Ishikawa (cell line): ENCODE measurements around the gene MGAT5B.

Source experiments
- CEBPB ChIP-seq: IDR thresholded peaks from 2 replicates; pipeline ENCODE4 v1.6.1; 2012
- EP300 ChIP-seq: IDR thresholded peaks from 2 replicates; pipeline ENCODE4 v1.6.1; 2012; ENCODE audit warnings: borderline replicate concordance
- RAD21 ChIP-seq: IDR thresholded peaks from 2 replicates; pipeline ENCODE4 v1.6.1; 2012; ENCODE audit warnings: low read depth
- TEAD4 ChIP-seq: IDR thresholded peaks from 2 replicates; pipeline ENCODE4 v1.6.1; 2012
- TF ChIP-seq, protein P1 (sequence below): IDR thresholded peaks from 2 replicates; pipeline ENCODE4 v1.6.1; 2012
- TF ChIP-seq, protein P2 (sequence below): IDR thresholded peaks from 2 replicates; pipeline ENCODE4 v1.6.1; 2012; ENCODE audit warnings: low read depth, mild to moderate bottlenecking

DNA sequence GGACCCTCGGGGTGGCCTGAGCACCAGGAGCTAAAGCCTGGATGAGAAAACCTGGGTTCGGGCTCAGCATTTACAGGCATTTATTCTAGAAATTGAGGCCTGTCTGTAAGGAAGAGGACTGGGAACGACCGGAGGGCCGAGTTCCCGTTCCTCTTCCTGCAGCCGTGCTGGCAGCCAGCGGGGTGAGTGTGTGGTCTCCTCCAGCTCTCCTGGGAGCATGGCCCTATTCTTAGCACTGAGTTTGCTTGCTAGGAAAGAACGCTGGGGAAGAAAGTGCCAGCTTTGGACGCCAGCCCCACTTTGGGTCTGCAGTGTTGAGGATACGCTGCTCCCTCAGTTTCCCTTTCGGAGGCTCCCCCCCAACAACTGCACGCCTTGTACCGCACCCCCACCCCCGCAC, 49.6 kb downstream of the MGAT5B start:
- TF ChIP-seq CEBPB (no peak), RAD21 (no peak), EP300 (no peak), TEAD4 (no peak)
- TF ChIP-seq, protein P1, sequence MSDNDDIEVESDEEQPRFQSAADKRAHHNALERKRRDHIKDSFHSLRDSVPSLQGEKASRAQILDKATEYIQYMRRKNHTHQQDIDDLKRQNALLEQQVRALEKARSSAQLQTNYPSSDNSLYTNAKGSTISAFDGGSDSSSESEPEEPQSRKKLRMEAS: no peak
- TF ChIP-seq, protein P2, sequence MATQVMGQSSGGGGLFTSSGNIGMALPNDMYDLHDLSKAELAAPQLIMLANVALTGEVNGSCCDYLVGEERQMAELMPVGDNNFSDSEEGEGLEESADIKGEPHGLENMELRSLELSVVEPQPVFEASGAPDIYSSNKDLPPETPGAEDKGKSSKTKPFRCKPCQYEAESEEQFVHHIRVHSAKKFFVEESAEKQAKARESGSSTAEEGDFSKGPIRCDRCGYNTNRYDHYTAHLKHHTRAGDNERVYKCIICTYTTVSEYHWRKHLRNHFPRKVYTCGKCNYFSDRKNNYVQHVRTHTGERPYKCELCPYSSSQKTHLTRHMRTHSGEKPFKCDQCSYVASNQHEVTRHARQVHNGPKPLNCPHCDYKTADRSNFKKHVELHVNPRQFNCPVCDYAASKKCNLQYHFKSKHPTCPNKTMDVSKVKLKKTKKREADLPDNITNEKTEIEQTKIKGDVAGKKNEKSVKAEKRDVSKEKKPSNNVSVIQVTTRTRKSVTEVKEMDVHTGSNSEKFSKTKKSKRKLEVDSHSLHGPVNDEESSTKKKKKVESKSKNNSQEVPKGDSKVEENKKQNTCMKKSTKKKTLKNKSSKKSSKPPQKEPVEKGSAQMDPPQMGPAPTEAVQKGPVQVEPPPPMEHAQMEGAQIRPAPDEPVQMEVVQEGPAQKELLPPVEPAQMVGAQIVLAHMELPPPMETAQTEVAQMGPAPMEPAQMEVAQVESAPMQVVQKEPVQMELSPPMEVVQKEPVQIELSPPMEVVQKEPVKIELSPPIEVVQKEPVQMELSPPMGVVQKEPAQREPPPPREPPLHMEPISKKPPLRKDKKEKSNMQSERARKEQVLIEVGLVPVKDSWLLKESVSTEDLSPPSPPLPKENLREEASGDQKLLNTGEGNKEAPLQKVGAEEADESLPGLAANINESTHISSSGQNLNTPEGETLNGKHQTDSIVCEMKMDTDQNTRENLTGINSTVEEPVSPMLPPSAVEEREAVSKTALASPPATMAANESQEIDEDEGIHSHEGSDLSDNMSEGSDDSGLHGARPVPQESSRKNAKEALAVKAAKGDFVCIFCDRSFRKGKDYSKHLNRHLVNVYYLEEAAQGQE: no peak
